ENCODE data around the gene ASCC1. TPM values are rescaled to one million over a fixed set of nuclear protein-coding genes. Genes with fewer than 3 reads are reported as not detected.
"Not testable (repeated sequence)": the region's sequence is repeated elsewhere in the genome, so short reads cannot be mapped to it uniquely, and the experiment has no call there.

Gene ASCC1
- total and polyA plus RNA-seq, 2 experiments from 2014 or later: 31.8 to 38.7 TPM

- Histone ChIP-seq H3K27ac (peak overlapping the region; percentile 86), H3K36me3 (replicated peaks; ENCODE audit: insufficient read depth, low read depth) (no peaks in the 10 kb centered on the region), H3K4me3 (no peak overlapping the region), H4K20me1 (ENCODE audit: insufficient read depth, poor library complexity, severe bottlenecking) (no peaks in the 10 kb centered on the region), H3K9me2 (replicated peaks; ENCODE audit: insufficient read depth) (no peaks in the 10 kb centered on the region), H3K4me2 (no peak overlapping the region), H3K4me1 (ENCODE audit: insufficient read depth) (peaks cover 48% of the 10 kb centered on the region), H3K79me2 (no peaks in the 10 kb centered on the region), H3K27me3 (no peaks in the 10 kb centered on the region), H3K9me3 (ENCODE audit: low read depth) (no peaks in the 10 kb centered on the region), H2AFZ (no peak overlapping the region)
- no peak for DNase-seq (ENCODE audit: low spot score)
- TF ChIP-seq CTCF (IDR thresholded peaks at IDR 0.05; ENCODE audit: poor library complexity) (no peak), EZH2 (IDR thresholded peaks at IDR 0.05; ENCODE audit: borderline replicate concordance) (no peak), EZH2phosphoT487 (IDR thresholded peaks at IDR 0.05; ENCODE audit: low read depth, severe bottlenecking, unreplicated experiment) (no peak)
- 94% methylated on average over 7 of the region's 7 CpGs for WGBS (ENCODE audit: low lambda C conversion rate, missing lambda C conversion rate)
Measured at GRCh38 chr10:72253578-72253977, 37.5 kb upstream of the ASCC1 start.

GRCh38 chr10:72252972-72253371 is 36.9 kb upstream of the ASCC1 start:
- no peak for DNase-seq (ENCODE audit: low spot score)
- Histone ChIP-seq H3K4me1 (ENCODE audit: insufficient read depth) (peaks cover 54% of the 10 kb centered on the region), H3K79me2 (no peaks in the 10 kb centered on the region), H3K36me3 (replicated peaks; ENCODE audit: insufficient read depth, low read depth) (no peaks in the 10 kb centered on the region), H2AFZ (no peak overlapping the region), H3K4me3 (no peak overlapping the region), H3K27ac (peak overlapping the region; percentile 86), H3K4me2 (no peak overlapping the region), H4K20me1 (ENCODE audit: insufficient read depth, poor library complexity, severe bottlenecking) (no peaks in the 10 kb centered on the region), H3K27me3 (no peaks in the 10 kb centered on the region), H3K9me2 (replicated peaks; ENCODE audit: insufficient read depth) (no peaks in the 10 kb centered on the region), H3K9me3 (ENCODE audit: low read depth) (no peaks in the 10 kb centered on the region)
- WGBS (ENCODE audit: low lambda C conversion rate, missing lambda C conversion rate): 74% methylated on average over 3 of the region's 3 CpGs
- TF ChIP-seq CTCF (IDR thresholded peaks at IDR 0.05; ENCODE audit: poor library complexity) (no peak), EZH2phosphoT487 (IDR thresholded peaks at IDR 0.05; ENCODE audit: low read depth, severe bottlenecking, unreplicated experiment) (no peak), EZH2 (IDR thresholded peaks at IDR 0.05; ENCODE audit: borderline replicate concordance) (no peak)

- TF ChIP-seq EZH2 (IDR thresholded peaks at IDR 0.05; ENCODE audit: borderline replicate concordance) (no peak), CTCF (IDR thresholded peaks at IDR 0.05; ENCODE audit: poor library complexity) (no peak), EZH2phosphoT487 (IDR thresholded peaks at IDR 0.05; ENCODE audit: low read depth, severe bottlenecking, unreplicated experiment) (no peak)
- no peak for DNase-seq (ENCODE audit: low spot score)
- no peak overlapping the region for H3K27ac ChIP-seq
Measured at GRCh38 chr10:72251635-72252034, 35.6 kb upstream of the ASCC1 start.

GRCh38 chr10:72250666-72251065 is 34.6 kb upstream of the ASCC1 start:
- Histone ChIP-seq H4K20me1 (ENCODE audit: insufficient read depth, poor library complexity, severe bottlenecking) (no peaks in the 10 kb centered on the region), H3K9me2 (replicated peaks; ENCODE audit: insufficient read depth) (no peaks in the 10 kb centered on the region), H3K9me3 (ENCODE audit: low read depth) (no peaks in the 10 kb centered on the region), H3K27me3 (no peaks in the 10 kb centered on the region), H2AFZ (no peak overlapping the region), H3K79me2 (no peaks in the 10 kb centered on the region), H3K4me3 (no peak overlapping the region), H3K4me1 (ENCODE audit: insufficient read depth) (peaks cover 60% of the 10 kb centered on the region), H3K4me2 (no peak overlapping the region), H3K36me3 (replicated peaks; ENCODE audit: insufficient read depth, low read depth) (no peaks in the 10 kb centered on the region), H3K27ac (peak overlapping the region; percentile 51)
- WGBS (ENCODE audit: low lambda C conversion rate, missing lambda C conversion rate): 75% methylated on average over 1 of the region's 1 CpG
- DNase-seq (ENCODE audit: low spot score): peak; percentile 57
- no peak for TF ChIP-seq CTCF (IDR thresholded peaks at IDR 0.05; ENCODE audit: poor library complexity)

More at GRCh38 chr10:72251635-72252034, 35.6 kb upstream of the ASCC1 start:
- no peak overlapping the region for H2AFZ ChIP-seq
- H3K9me2 ChIP-seq (replicated peaks; ENCODE audit: insufficient read depth): no peaks in the 10 kb centered on the region
- H3K4me2 ChIP-seq: no peak overlapping the region
- H3K4me3 ChIP-seq: no peak overlapping the region
- 80% methylated on average over 6 of the region's 6 CpGs for WGBS (ENCODE audit: low lambda C conversion rate, missing lambda C conversion rate)
- no peaks in the 10 kb centered on the region for H3K27me3 ChIP-seq
- H3K79me2 ChIP-seq: no peaks in the 10 kb centered on the region
- H4K20me1 ChIP-seq (ENCODE audit: insufficient read depth, poor library complexity, severe bottlenecking): no peaks in the 10 kb centered on the region
- no peaks in the 10 kb centered on the region for H3K9me3 ChIP-seq (ENCODE audit: low read depth)
- no peaks in the 10 kb centered on the region for H3K36me3 ChIP-seq (replicated peaks; ENCODE audit: insufficient read depth, low read depth)
- peaks cover 59% of the 10 kb centered on the region for H3K4me1 ChIP-seq (ENCODE audit: insufficient read depth)

GRCh38 chr10:72249176-72249862 is 33.2 kb upstream of the ASCC1 start:
- not testable (repeated sequence) for H3K27me3 ChIP-seq; DNase-seq (ENCODE audit: low spot score); H3K9me3 ChIP-seq (ENCODE audit: low read depth); H3K79me2 ChIP-seq; H3K4me3 ChIP-seq; H3K9me2 ChIP-seq (replicated peaks; ENCODE audit: insufficient read depth); H3K36me3 ChIP-seq (replicated peaks; ENCODE audit: insufficient read depth, low read depth); H2AFZ ChIP-seq; H4K20me1 ChIP-seq (ENCODE audit: insufficient read depth, poor library complexity, severe bottlenecking)
- H3K4me1 ChIP-seq (ENCODE audit: insufficient read depth): peaks cover 61% of the 10 kb centered on the region
- peak overlapping the region; percentile 53 for H3K4me2 ChIP-seq
- 94% methylated on average over 17 of the region's 17 CpGs for WGBS (ENCODE audit: low lambda C conversion rate, missing lambda C conversion rate)
- H3K27ac ChIP-seq: peak overlapping the region; percentile 94
